GM19351 (cell line): ENCODE data around the gene ABCC5.

Experiments used
- ATAC-seq: cut with Tn5 transposase; IDR thresholded peaks from one replicate; pipeline ENCODE4 v1.9.1; 2021; ENCODE audit warnings: mild to moderate bottlenecking, moderate library complexity; ENCODE audit not compliant: unreplicated experiment

The ABCC5 gene

GRCh38 chr3:183981990-183982644, 35.6 kb downstream of the ABCC5 start:
- ATAC-seq = no peak

- ATAC-seq = no peak
These were observed 37.3 kb downstream of the ABCC5 start for GRCh38 chr3:183980403-183980802.

DNA sequence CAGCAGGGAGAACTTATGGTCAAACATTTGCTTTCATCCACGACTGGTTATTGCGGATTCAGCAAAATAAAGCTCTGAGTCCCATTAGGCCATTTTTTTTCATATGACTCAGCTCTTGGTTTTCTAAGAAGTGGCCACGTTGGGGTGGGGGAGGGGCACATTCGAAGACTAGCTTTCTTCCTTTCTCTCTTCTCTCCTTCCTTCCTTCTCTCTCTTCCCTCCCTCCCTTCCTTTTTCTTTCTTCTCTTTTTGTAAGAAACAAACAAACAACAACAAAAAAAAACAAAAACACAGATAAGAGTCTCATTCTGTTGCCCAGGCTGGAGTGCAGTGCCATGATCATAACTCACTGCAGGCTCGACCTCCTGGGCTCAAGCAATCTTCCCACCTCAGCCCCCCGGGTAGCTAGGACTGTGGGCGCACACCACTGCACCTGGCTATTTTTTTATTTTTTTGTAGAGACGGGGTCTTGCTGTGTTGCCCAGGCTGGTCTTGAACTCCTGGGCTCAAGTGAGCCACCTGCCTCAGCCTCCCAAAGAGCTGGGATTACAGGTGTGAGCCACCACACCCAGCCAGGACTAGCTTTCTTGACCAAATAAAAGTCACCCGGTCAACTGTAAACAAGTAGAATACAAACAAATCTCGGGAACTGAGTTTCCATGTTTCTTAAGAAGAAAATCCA, 41.6 kb downstream of the ABCC5 start:
- no peak for ATAC-seq

DNA sequence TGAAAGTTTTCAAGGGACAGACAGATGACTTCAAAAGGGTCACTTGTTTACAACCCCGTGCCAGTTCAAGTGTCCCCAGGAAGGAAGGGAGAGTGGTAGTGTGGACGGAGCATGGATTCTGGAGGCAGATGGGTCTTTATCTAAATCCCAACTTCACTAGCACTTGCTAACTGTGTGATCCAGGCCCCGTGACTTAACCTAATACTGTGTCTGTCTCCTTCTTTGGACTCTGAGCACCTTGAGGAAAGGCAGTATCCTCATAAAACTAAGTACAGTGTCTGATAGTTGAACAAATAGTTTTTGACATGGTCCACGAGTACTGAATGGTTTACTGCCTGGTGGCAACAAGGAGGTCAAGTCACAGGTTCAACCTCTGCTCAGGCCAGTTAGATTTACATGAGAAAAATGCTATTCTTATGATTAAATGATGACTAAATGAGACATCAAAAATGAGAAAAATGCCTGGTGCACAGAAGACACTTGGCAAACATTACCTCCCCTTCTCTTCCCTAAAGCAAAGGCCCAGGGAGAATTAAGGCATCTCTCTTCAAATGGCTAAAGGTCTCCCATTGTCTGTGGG, 48.9 kb downstream of the ABCC5 start:
- ATAC-seq = no peak

GRCh38 chr3:183967693-183968092, 50.0 kb downstream of the ABCC5 start:
- ATAC-seq = no peak

GRCh38 chr3:183966361-183966791, 51.3 kb downstream of the ABCC5 start:
- no peak for ATAC-seq

- no peak for ATAC-seq
These were observed 54.9 kb downstream of the ABCC5 start for GRCh38 chr3:183962807-183963206.

DNA sequence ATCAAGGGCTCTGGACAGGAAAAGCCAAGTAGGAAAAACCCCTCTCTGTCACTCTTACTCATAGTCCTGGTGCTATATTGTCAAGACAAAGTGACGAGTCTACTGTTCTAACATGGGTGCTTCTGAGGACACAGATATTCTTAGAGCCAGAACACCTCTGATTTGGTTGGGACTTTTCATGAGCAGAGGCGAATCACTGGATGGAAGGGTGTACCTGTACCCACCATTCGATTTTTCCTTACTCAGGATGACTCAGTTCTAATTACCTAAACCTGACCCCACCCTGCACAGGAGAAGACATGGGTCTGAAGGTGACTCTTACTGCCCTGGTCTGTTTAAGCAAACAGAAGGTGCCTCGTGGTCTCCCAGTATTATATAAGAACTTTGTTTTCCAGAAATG, 58.5 kb downstream of the ABCC5 start:
- ATAC-seq = no peak

DNA sequence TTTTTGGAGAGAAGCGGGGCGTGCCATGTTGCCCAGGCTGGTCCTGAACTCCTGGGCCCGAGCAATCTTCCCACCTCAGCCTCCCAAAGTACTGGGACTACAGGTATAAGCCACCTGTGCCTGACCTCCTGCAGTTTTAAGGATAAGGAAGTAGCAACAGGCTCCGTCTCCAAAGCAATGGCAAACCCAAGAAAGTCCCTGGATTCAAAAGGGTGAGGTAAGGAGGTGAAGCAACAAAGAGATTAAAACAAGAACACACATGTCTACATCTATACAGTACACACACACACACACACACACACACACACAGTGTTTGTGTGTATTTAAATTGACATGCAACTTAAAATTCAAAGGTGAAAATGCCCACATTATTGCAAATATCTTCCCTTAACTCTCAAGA, 58.9 kb downstream of the ABCC5 start:
- ATAC-seq = no peak

GRCh38 chr3:183958226-183958625, 59.5 kb downstream of the ABCC5 start:
- ATAC-seq = no peak

DNA sequence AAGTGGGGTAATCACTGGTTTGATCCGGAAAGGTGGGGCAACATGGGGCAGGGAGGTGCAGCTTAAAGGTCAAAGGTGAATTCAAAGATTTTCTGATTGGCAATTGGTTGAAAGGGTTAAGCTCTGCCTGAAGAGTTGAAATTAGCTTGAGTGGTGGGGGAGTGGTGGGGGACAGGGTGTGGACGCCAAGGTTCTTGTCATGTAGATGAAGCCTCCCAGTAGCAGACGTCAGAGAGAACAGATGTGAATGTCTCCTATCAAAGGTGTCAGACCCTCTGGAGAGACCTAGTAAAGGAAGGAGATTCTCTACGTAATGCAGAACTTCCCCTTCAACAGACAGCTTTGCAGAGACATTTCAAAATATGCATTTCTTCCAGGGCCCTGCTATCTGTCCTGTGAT, 62.8 kb downstream of the ABCC5 start:
- ATAC-seq = no peak

DNA sequence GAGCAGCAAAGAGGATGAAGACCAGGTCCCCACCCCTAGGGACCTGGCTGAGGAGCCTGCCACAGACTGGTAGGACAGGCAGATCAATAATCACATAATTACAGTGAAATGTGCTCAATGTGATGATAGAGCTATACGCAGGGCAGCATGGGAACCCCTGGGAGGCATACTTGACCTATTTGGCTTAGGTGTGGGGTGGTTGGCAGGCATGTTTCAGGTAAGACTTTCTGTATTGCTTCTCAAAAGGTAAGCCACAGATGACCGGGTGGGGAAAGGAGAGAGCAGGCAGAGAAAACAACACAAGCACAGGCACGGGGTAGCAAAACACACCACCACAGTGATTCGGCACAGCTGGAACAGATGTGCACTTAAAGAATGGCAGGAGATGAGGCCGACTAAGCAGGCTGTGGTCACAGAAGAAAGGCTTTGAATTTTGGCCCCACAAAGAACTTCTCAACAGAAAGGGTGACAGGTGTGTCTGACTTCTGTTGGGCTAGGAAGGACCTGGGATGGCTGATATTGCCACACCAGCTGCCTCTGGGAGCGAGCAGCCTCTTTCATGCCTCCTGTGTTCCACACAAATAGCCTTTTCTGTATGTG, 64.1 kb downstream of the ABCC5 start:
- ATAC-seq = no peak

DNA sequence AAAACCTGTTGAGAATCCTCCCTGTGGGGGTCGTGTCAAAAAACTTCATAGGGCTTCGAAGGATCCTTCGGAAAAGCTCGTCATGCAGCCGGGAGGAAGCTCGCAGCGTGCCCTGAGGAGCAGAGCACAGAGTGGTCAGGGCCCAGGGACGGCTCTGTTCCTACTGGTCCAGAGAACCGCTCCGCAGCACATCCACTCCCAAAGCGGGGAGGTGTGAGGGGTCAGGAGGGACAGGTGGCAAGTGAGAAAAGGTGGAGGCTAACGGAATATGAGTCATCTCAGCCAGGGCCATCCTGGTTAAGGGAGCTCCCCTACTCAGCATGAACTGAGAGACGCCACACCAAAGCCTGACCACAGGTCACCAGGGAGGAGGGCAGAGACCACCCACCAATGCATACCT, 66.2 kb downstream of the ABCC5 start:
- ATAC-seq = no peak

GRCh38 chr3:183949690-183950089, 68.0 kb downstream of the ABCC5 start:
- no peak for ATAC-seq

DNA sequence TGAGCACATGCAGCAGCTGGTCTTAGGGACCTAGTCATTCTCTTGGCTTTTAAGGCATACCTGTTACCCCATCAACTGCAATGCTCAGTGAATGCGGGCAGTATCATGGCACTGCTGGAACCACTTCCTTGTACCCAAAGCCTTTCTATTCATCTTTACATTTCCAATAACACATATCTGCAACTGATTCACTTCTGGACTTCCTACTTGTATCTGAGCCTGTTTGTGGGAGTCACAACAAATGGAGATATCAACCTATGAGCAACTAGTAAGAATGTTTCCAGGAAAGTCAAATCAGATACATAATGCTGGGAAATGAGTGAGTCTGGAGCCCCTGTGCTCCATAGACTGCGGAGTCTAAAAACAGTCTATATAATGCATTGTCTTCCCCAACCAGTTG, 71.6 kb downstream of the ABCC5 start:
- no peak for ATAC-seq

- ATAC-seq = no peak
These were observed 72.9 kb downstream of the ABCC5 start for GRCh38 chr3:183944775-183945174.

- ATAC-seq = no peak
These were observed 73.9 kb downstream of the ABCC5 start for GRCh38 chr3:183943739-183944138.

GRCh38 chr3:183941216-183941615, 76.5 kb downstream of the ABCC5 start:
- no peak for ATAC-seq

GRCh38 chr3:183937601-183938286, 79.9 kb downstream of the ABCC5 start:
- ATAC-seq = no peak

GRCh38 chr3:183933160-183933559, 84.5 kb downstream of the ABCC5 start:
- ATAC-seq = no peak

GRCh38 chr3:183931881-183932280, 85.8 kb downstream of the ABCC5 start:
- ATAC-seq = no peak
